AG04449 (cell line): ENCODE data around the gene SEPTIN12.

Experiments used
- CTCF ChIA-PET: fragments of 350-600 bp; formaldehyde crosslinking; extraction: SDS; loops from one replicate; lab custom pipeline; 2021; ENCODE audit warnings: antibody characterized with exemption; lab: Yijun Ruan, JAX
- POLR2A ChIA-PET: fragments of 400-600, 350-600 bp; formaldehyde crosslinking; extraction: SDS; loops from one replicate; lab custom pipeline; 2020; ENCODE audit warnings: antibody characterized with exemption, inconsistent platforms; lab: Yijun Ruan, JAX
- DNase-seq: peaks from one replicate; pipeline ENCODE4 v3.0.0-alpha.2; 2010; ENCODE audit warnings: low read depth, low spot score
- H3K4me3 ChIP-seq: 2 replicates; pipeline ENCODE4 v1.5.1; 2011; ENCODE audit warnings: low read depth, mild to moderate bottlenecking, control low read depth, low read length
- CTCF ChIP-seq: IDR thresholded peaks from one replicate; pipeline ENCODE4 v1.5.1; 2011; ENCODE audit warnings: mild to moderate bottlenecking, moderate library complexity, low read length, control low read depth, inconsistent platforms; ENCODE audit not compliant: insufficient read depth; ENCODE audit errors: missing control alignments

Gene SEPTIN12

GRCh38 chr16:4814046-4814445 lies 25.9 kb upstream of the SEPTIN12 start:
- POLR2A ChIA-PET: no interaction called here
- CTCF ChIA-PET: no interaction called here
- DNase-seq: no peak
- TF ChIP-seq CTCF: no peak
- H3K4me3 ChIP-seq: no peak overlapping the region

GRCh38 chr16:4813251-4814003 lies 25.3 kb upstream of the SEPTIN12 start:
- TF ChIP-seq CTCF: no peak
- POLR2A ChIA-PET: no interaction called here
- CTCF ChIA-PET: no interaction called here
- DNase-seq: no peak
- no peak overlapping the region for H3K4me3 ChIP-seq

GRCh38 chr16:4811773-4812172 lies 23.6 kb upstream of the SEPTIN12 start:
- H3K4me3 ChIP-seq: no peak overlapping the region
- no peak for DNase-seq
- ChIA-PET CTCF (no interaction called here), POLR2A (no interaction called here)
- no peak for TF ChIP-seq CTCF

GRCh38 chr16:4811242-4811641 lies 23.1 kb upstream of the SEPTIN12 start:
- POLR2A ChIA-PET: no interaction called here
- H3K4me3 ChIP-seq: no peak overlapping the region
- DNase-seq: no peak
- TF ChIP-seq CTCF: no peak
- CTCF ChIA-PET: no interaction called here

- H3K4me3 ChIP-seq: no peak overlapping the region
- no peak for DNase-seq
- ChIA-PET CTCF (interaction anchor here (1.2 kb wide), 1 partner anchor 150 kb away, joined by 3 read pairs; no protein-coding TSS in a partner anchor), POLR2A (no interaction called here)
- no peak for TF ChIP-seq CTCF
These were observed 18.1 kb upstream of the SEPTIN12 start for GRCh38 chr16:4806280-4806679.

GRCh38 chr16:4805231-4805630 lies 17.1 kb upstream of the SEPTIN12 start:
- DNase-seq: no peak
- ChIA-PET POLR2A (no interaction called here), CTCF (interaction anchor here (1.2 kb wide), 1 partner anchor 151 kb away, joined by 3 read pairs; no protein-coding TSS in a partner anchor)
- TF ChIP-seq CTCF: no peak
- no peak overlapping the region for H3K4me3 ChIP-seq
